Right cardiac atrium (tissue), 5 donors: ENCODE measurements around the gene FBL. TPM values are rescaled to one million over a fixed set of nuclear protein-coding genes. Genes with fewer than 3 reads are reported as not detected.
"Not testable (repeated sequence)": the region's sequence is repeated elsewhere in the genome, so short reads cannot be mapped to it uniquely, and the experiment has no call there.

Experiments used
- ATAC-seq, 2 donors: fragments of 200-7000 bp; cut with Tn5 transposase; one replicate each; pipeline versions ENCODE4 v1.8.0 to v1.9.1; 2020; ENCODE audit warnings: moderate library complexity in 2 of 2, mild to moderate bottlenecking in 1 of 2
- DNase-seq, 3 donors: peaks; one replicate each; pipeline ENCODE4 v3.0.0-alpha.2; 2020
- H3K27ac ChIP-seq: one replicate; pipeline ENCODE4 v1.5.1; 2013; ENCODE audit warnings: mild to moderate bottlenecking, low read length, control low read depth, moderate library complexity
- H3K27me3 ChIP-seq: one replicate; pipeline ENCODE4 v1.6.1; 2013; ENCODE audit not compliant: control insufficient read depth, insufficient read depth
- H3K4me1 ChIP-seq: one replicate; pipeline ENCODE4 v1.6.1; 2013; ENCODE audit warnings: low read length; ENCODE audit not compliant: control insufficient read depth, insufficient read depth
- H3K4me3 ChIP-seq: one replicate; pipeline ENCODE4 v1.5.1; 2013; ENCODE audit warnings: low read length, control low read depth
- H3K9me3 ChIP-seq: one replicate; pipeline ENCODE4 v1.6.1; 2013; ENCODE audit warnings: low read length; ENCODE audit not compliant: control insufficient read depth
- WGBS: extraction: QIAGEN DNeasy Blood & Tissue Kit; methylation state at CpG from one replicate; pipeline ENCODE4 v1.1.7; 2013; 5-methylcytosine and 5-hydroxymethylcytosine counted together
- intact Hi-C, 4 donors: fragments of 100-400 bp; cut with DNase I; formaldehyde crosslinking; loops; one replicate each; pipeline versions ENCODE4 v1.11.0 to v1.14.0; 2022 to 2023
- polyA plus RNA-seq: library from polyadenylated mRNA; stranded (reverse); fragments of 200-250 nt; gene quantifications from one replicate; pipeline ENCODE4 v1.2.3, GENCODE V29; 2013
- total RNA-seq, 4 donors: library from RNA; stranded (reverse); fragmentation: NEBNext Ultra II Directional; extraction: Animal tissue kit (Norgen Biotek cat#: 25700); gene quantifications; one replicate each; pipeline ENCODE4 v1.2.1, GENCODE V29; 2021
- donor health status: healthy with polysubstance abuse.
- donor health status: DM: no; HTN: yes; CAD: no.
- donor health status: DM: no; HTN: no; CAD: no.
- donor health status: DM: no; HTN: yes; CAD: no; lungs with severe emphysema.
- donor health status: DM: yes; HTN: yes; CAD: no.

Gene FBL
- total and polyA plus RNA-seq, 5 donors = 63.6 to 83.7 (median 79.9) TPM

- intact Hi-C loops = not testable (repeated sequence)
- WGBS = 79% methylated on average over 2 of the region's 3 CpGs
These were observed 41.3 kb upstream of the FBL start for GRCh38 chr19:39887456-39887951.

DNA sequence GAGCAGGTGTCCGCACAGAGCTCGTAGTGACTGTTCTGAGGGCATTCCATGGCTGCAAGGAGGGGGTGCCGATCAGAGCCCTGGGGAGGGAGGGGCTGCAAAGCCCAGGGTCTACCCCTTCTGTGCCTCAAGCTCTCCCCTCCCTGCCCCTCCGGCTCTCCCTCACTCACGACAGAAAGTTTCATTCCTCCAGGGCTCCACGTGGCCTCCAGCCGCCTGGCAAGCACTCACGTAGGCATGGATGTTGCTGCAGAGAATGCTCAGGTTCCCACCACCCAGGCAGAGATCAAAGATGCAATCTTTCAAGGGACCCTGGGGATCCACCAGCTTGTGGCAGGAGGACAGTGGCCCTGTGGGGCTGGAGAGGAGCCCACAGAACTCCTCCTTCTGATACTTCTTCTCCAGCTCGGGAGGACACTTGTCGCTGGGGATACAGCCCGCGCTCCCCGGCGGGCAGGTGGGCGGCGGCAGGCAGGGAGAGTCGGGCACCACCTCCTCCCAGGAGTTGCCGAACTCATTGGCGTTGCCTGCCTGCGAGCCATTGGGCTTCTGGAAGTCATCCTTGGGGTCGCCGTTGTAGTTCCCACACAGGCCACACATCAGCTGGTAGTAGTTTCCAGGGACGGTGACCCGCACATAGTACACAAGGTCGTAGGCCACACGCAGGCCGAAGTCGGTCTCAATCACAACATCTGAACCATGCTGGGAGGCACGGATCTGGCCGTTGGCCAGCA, 39.8 kb upstream of the FBL start:
- H3K4me1 ChIP-seq, H3K27ac ChIP-seq, ATAC-seq, H3K4me3 ChIP-seq, H3K27me3 ChIP-seq, DNase-seq, H3K9me3 ChIP-seq, intact Hi-C loops: not testable (repeated sequence)
- 83% methylated on average over 23 of the region's 30 CpGs for WGBS

More at GRCh38 chr19:39887456-39887951, 41.3 kb upstream of the FBL start:
- not testable (repeated sequence) for H3K27ac ChIP-seq, H3K4me3 ChIP-seq, H3K9me3 ChIP-seq, H3K4me1 ChIP-seq, ATAC-seq, H3K27me3 ChIP-seq, DNase-seq

GRCh38 chr19:39884721-39885120, 38.5 kb upstream of the FBL start:
- H3K9me3 ChIP-seq, DNase-seq, H3K4me1 ChIP-seq, H3K4me3 ChIP-seq, H3K27ac ChIP-seq, H3K27me3 ChIP-seq, intact Hi-C loops: not testable (repeated sequence)
- WGBS = 76% methylated on average over 3 of the region's 9 CpGs
- peak; percentile 16 to 37 for ATAC-seq

DNA sequence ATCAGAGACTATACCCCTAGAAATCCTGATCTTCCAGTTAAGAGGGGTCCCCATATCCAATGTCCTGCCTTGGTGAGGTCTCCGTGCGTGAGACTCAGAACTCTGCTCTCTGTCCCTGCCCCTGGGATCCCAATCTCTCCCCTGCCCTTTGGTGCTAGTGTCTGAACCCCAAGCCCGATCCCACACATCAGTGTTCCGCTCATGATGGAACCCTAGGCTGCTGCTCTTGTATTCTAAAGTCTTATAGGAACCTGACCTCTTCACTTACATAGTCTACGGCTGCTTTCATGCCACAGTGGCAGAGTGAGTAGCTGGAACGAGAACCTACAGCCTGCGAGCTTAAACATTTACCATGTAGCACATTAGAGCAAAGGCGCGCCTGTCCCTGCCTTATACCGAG, 36.5 kb upstream of the FBL start:
- H3K9me3 ChIP-seq, intact Hi-C loops, H3K27me3 ChIP-seq, H3K27ac ChIP-seq, H3K4me1 ChIP-seq, ATAC-seq, DNase-seq, H3K4me3 ChIP-seq: not testable (repeated sequence)
- WGBS = 74% methylated on average over 7 of the region's 10 CpGs

DNA sequence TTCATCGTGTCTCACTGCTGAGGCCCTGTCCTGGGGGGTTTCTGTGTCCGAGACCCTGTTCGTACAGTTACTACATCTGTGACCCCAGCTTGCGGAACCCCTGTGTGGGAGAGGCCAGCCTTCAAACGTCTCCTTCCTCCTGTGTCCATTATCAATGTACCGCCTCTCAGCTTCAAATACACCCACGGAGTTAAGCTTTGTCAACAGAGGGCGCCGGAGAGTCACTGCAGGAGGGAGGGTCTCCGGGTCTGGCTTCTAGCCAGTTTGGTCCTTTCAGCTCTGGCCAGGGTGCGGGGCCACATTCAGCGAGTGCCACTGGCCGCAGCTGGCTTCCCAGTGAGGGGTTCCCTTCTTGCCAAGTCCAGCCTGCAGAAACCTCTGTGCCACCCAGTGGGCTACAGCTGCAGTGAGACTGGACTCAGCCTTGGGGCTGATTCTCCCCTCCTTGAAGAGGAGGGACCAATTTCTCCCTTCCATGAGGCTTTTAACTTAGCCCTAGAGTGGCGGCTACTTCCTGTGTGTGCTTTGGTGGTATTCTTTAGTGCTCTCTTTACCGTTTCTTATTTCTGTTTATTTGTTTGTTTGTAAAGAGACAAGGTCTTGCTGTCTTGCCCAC, 35.4 kb upstream of the FBL start:
- 9% methylated on average over 15 of the region's 15 CpGs for WGBS
- peak; percentile 20 to 30 for ATAC-seq
- intact Hi-C loops, H3K4me1 ChIP-seq, H3K4me3 ChIP-seq, H3K27me3 ChIP-seq, H3K9me3 ChIP-seq, H3K27ac ChIP-seq, DNase-seq: not testable (repeated sequence)

GRCh38 chr19:39880241-39880640, 34.1 kb upstream of the FBL start:
- H3K27ac ChIP-seq, DNase-seq, H3K27me3 ChIP-seq, H3K9me3 ChIP-seq, ATAC-seq, H3K4me1 ChIP-seq, H3K4me3 ChIP-seq, intact Hi-C loops: not testable (repeated sequence)
- 84% methylated on average over 4 of the region's 5 CpGs for WGBS

DNA sequence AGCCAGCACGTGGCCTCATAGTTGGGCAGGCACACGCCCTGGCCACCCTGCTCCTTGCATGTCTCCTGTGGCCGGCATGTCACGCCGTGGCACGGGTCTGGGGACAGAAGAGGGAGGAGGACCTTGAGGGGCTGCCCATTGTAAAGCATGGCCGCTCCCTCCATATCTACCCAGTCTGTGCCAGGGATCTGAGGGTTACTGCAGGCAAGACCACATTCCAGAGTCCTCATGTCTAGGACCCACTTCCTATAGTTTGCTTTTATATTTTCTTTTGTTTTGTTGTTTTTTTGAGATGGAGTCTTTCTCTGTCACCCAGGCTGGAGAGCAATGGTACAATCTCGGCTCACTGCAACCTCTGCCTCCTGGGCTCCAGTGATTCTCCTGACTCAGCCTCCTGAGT, 33.6 kb upstream of the FBL start:
- H3K9me3 ChIP-seq, H3K4me3 ChIP-seq, H3K27me3 ChIP-seq, H3K4me1 ChIP-seq, DNase-seq, intact Hi-C loops, H3K27ac ChIP-seq: not testable (repeated sequence)
- WGBS = 92% methylated on average over 2 of the region's 8 CpGs
- peak in 1 of 2 donors; percentile 24 for ATAC-seq

DNA sequence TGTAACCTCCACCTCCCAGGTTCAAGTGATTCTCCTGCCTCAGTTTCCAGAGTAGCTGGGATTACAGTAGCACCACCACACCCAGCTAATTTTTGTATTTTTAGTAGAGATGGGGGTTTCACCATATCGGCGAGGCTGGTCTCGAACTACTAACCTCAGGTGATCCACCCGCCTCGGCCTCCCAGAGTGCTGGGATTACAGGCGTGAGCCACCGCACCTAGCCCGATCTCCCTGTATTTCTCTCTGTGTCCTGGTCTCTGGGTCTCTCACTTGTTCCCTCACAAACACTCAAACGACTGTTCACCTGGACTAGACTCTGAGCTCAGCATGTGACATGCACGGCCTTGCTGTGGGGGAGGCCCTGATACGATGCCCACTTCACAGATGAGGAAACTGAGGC, 32.7 kb upstream of the FBL start:
- H3K4me3 ChIP-seq, H3K27ac ChIP-seq, H3K9me3 ChIP-seq, H3K4me1 ChIP-seq, DNase-seq, intact Hi-C loops, H3K27me3 ChIP-seq: not testable (repeated sequence)
- ATAC-seq = peak in 1 of 2 donors; percentile 7
- 80% methylated on average over 11 of the region's 11 CpGs for WGBS

DNA sequence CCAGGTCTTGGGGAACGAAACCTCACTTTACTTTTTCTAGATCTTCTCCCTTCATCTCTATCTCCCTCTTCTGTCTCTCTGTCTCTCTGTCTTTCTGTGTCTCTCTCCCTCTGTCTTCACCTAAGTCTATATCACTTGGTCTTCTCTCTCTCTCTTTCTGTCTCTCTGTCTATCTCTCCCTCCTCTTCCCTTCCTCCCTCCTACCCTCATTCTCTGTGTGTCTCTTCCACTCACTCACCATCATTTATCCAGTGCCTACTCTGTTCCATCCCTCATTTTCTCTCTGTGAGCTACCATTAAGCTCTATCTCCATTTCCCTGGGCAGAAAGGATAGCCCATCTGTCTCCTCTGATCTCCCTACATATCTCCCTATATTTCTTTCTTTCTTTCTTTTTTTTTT, 32.2 kb upstream of the FBL start:
- no peak overlapping the region for H3K27ac ChIP-seq
- no peaks in the 10 kb centered on the region for H3K4me1 ChIP-seq
- WGBS = 88% methylated on average over 1 of the region's 1 CpG
- no peaks in the 10 kb centered on the region for H3K27me3 ChIP-seq
- H3K4me3 ChIP-seq = no peak overlapping the region
- intact Hi-C loops = no loop called here
- no peaks in the 10 kb centered on the region for H3K9me3 ChIP-seq
- DNase-seq (no peak), ATAC-seq (no peak)

DNA sequence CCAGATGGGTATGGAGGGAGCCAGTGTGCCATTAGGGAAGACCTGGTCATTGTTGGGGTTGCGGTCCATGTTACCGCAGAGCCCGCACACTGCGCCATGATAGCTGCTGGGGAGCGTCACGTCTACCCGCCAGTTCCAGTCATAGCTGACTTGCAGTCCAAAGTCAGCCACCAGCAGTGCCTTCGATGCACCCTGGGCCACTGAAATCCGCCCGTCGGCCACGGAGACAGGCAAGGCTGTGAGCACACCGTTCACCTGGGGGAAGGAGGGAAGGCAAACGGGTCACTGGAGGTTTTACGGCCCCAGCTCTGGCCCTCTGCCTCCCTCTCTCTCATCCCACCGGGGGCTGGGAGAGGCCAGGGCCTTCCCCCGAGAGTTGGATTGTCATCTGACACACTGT, 31.8 kb upstream of the FBL start:
- intact Hi-C loops = not testable (repeated sequence)
- peak in 1 of 2 donors; percentile 7 for ATAC-seq
- WGBS = 89% methylated on average over 15 of the region's 17 CpGs

GRCh38 chr19:39877488-39877887, 31.3 kb upstream of the FBL start:
- H3K4me1 ChIP-seq, H3K9me3 ChIP-seq, H3K27me3 ChIP-seq, ATAC-seq, H3K27ac ChIP-seq, intact Hi-C loops, H3K4me3 ChIP-seq: not testable (repeated sequence)
- peak in 1 of 3 donors; percentile 63 for DNase-seq
- 64% methylated on average over 14 of the region's 14 CpGs for WGBS

More for the DNA sequence above, 31.8 kb upstream of the FBL start:
- not testable (repeated sequence) for H3K9me3 ChIP-seq, DNase-seq, H3K27ac ChIP-seq, H3K27me3 ChIP-seq, H3K4me1 ChIP-seq, H3K4me3 ChIP-seq
